ENCODE results near the gene HPCAL4.

DNA sequence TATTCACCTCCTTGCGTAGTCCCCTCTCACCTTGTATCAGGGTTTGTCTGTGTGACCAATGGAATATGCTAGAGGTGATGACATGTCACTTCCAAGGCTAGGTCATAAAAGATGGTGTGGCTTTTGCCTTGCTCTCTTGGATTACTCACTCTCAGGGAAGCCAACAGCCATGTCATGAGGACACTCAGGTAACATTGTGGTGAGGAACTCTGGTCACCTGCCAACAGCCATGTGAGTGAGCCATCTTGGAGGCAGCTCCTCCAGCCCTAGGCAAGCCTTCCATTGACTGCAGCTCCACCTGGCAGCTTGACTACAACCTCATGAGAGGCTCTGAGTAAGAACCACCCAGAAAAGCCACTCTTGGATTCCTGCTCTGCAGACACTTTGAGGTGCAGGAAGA lies 40.8 kb downstream of the HPCAL4 start:
- TF ChIP-seq EP300 (IDR thresholded peaks at IDR 0.05): no peak
- TF ChIP-seq, protein P1, sequence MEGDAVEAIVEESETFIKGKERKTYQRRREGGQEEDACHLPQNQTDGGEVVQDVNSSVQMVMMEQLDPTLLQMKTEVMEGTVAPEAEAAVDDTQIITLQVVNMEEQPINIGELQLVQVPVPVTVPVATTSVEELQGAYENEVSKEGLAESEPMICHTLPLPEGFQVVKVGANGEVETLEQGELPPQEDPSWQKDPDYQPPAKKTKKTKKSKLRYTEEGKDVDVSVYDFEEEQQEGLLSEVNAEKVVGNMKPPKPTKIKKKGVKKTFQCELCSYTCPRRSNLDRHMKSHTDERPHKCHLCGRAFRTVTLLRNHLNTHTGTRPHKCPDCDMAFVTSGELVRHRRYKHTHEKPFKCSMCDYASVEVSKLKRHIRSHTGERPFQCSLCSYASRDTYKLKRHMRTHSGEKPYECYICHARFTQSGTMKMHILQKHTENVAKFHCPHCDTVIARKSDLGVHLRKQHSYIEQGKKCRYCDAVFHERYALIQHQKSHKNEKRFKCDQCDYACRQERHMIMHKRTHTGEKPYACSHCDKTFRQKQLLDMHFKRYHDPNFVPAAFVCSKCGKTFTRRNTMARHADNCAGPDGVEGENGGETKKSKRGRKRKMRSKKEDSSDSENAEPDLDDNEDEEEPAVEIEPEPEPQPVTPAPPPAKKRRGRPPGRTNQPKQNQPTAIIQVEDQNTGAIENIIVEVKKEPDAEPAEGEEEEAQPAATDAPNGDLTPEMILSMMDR (IDR thresholded peaks at IDR 0.05): no peak

All from esophagus muscularis mucosa (tissue), 3 donors.